Right renal pelvis (tissue), 4 donors: Measurements from ENCODE around the gene NT5E. TPM values are rescaled to one million over a fixed set of nuclear protein-coding genes. Genes with fewer than 3 reads are reported as not detected.
"Not testable (repeated sequence)": the region's sequence is repeated elsewhere in the genome, so short reads cannot be mapped to it uniquely, and the experiment has no call there.

Source experiments
- DNase-seq, 4 donors: peaks; one replicate each; pipeline ENCODE4 v3.0.0-alpha.2; 2013; ENCODE audit warnings: low read depth in 4 of 4, low spot score in 3 of 4, missing footprints in 1 of 4
- polyA plus RNA-seq, 4 donors: library from polyadenylated mRNA; unstranded; fragments of 120-200 nt; gene quantifications; one replicate each; pipeline ENCODE4 v1.2.1, GENCODE V29; 2013; ENCODE audit not compliant: insufficient read length in 4 of 4

The NT5E gene
- polyA plus RNA-seq, 4 donors, result 3.5 to 5.4 (median 4.7) TPM

DNA sequence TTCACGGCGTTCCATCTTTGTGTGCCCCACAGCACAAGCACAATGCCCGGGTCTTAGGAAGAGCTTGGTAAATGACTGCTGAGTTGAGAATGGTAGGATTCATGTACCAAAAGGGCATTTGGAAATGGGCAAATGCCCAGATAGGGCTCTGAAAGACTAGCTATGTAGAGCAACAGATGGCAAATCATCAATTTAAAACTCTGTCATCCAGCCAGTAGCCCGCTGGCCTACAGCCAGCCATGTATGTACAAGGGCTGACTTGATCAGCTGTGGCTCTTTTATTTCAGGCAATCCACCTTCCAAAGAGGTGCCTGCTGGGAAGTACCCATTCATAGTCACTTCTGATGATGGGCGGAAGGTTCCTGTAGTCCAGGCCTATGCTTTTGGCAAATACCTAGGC is 35.1 kb downstream of the NT5E start:
- DNase-seq, result no peak

DNA sequence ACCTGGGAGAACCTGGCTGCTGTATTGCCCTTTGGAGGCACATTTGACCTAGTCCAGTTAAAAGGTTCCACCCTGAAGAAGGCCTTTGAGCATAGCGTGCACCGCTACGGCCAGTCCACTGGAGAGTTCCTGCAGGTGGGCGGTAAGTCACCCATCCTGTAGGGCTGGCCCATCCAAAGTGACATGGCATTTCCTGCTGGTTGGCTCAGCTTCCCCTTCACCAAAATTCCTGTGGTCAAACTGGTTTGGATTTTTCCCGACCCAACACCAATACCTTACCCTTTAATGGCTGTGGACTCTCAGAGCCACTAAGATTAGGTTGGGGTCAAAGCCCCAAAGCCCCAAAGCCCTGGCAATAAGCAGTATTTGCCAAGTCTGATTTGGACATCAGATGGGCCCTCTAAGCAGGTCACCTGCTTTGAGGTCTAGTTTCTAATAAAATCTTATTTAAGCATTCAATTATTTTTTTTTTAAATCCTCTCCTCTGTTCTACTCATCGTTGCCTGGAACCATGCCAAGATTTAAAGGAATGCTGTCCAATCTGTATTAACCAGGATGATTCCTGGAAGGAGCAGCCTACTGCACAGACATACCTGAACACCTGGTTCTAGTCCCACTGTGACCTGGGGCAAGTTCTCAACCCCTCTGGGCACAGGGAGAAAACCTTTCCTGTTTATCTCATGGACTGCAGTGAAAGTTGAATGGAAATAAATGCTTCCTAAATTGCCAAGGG is 40.8 kb downstream of the NT5E start:
- DNase-seq, result no peak

DNA sequence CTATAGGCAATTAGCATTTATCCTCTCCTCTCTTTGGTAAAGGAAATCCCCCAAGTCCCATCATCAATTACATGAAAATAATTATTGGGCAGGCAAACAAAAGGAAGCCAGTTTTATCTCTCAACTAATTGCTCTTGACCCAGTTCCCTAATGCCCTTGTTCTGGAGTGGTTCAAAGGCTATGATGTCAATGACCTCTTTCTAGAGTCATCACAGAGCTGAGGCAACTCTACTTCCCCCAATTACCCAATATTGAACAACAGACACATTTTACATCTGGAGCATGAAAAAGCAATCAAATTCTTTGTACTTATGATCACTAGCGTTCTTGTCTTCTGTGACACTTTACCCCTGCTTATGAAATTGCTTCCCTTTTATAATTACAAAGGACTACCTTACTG is 43.5 kb downstream of the NT5E start:
- DNase-seq, result no peak

DNA sequence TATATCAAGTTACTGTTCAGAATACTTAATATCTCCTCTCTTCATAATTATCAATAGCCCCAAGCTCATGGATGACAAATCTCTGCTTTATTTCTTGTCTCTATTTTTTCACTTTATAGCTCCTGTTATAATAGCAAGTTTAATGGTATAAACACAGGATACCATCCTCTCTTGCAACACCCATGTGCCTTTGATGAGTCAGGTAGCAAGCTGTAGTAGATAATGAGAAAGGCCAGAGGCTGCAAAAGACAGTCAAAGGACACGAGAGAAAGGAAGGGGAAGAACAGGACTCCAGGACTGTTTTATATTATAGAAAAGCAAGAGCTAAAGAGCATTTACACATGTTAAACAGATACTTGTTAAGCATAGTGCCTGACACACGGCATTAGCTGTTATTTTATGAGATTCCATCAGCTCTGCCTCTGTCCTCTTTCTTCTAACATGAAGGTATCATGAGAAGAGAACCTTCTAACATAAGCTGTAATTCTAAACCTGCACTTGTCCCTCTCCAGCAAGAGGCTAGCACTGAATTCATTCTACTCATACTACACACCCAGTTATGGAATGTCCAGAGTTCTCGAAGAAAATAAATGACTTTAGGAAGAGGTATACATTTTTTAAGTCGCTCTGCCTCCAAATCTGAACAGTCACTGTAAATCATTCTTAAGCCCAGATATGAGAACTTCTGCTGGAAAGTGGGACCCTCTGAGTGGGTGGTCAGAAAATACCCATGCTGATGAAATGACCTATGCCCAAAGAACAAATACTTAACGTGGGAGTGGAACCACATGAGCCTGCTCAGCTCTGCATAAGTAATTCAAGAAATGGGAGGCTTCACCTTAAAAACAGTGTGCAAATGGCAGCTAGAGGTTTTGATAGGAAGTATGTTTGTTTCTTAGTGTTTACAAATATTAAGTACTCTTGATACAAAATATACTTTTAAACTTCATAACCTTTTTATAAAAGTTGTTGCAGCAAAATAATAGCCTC is 45.0 kb downstream of the NT5E start:
- DNase-seq, result no peak

DNA sequence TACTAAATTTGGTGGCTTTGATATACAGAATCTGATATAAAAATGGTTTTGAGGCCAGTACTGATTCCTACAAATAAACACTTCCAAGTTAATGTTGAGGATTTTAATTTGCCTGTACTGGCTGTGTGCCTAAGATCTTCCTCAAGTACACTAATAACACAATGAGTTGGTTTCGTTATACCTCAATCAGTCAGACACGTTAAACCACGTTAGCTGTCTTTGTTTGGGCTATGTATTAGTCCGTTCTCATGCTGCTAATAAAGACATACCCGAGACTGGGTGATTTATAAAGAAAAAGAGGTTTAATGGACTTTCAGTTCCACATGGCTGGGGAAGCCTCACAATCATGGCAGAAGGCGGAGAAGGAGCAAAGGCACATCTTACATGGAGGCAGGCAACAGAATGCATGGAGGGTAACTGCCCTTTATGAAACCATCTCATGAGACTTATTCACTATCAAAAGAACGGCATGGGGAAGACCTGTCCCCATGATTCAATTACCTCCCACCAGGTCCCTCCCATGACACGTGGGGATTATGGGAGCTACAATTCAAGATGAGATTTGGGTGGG is 46.2 kb downstream of the NT5E start:
- no peak for DNase-seq

DNA sequence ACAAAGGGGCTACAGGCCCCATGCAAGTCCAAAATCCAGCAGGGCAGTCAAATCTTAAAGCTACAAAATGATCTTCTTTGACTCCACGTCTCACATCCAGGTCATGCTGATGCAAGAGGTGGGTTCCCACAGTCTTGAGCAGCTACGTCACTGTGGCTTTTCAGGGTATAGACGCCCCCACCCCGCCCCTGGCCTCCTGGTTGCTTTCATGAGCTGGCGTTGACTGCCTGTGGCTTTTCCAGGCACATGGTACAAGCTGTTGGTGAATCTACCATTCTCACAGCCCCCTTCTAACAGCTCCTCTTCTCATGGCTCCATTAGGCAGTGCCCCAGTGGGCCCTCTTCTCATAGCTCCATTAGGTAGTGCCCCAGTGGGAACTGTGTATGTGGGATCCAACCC is 47.0 kb downstream of the NT5E start:
- DNase-seq, result no peak

DNA sequence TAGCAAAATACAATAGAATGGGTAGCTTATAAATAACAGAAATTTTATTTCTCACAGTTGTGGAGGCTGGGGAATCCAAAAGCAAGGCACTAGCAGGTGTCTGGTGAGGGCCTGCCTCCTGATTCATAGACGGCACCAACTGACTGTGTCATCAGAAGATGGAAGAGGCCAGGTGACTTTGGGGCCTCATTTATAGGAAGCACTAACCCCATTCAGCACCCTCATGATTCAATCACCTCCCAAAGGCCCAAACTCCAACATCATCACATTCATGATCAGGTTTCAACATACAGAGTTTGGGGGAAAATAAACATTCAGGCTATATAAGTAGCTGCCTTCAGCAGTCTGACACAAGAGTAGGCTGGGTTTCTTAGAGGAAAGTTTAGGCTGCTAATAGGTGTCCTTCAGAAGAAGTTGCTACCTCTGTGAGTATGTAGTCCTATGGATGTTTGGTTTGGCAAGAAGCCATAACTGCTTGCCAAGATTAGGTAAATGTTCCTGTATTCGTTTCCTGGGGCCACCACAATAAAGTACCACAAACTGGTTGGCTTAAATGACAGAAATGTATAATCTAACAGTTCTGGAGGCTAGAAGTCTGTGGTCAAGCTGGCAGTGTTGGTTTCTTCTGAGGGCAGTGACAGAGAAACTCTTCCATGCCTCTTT is 48.8 kb downstream of the NT5E start:
- DNase-seq, result no peak

DNA sequence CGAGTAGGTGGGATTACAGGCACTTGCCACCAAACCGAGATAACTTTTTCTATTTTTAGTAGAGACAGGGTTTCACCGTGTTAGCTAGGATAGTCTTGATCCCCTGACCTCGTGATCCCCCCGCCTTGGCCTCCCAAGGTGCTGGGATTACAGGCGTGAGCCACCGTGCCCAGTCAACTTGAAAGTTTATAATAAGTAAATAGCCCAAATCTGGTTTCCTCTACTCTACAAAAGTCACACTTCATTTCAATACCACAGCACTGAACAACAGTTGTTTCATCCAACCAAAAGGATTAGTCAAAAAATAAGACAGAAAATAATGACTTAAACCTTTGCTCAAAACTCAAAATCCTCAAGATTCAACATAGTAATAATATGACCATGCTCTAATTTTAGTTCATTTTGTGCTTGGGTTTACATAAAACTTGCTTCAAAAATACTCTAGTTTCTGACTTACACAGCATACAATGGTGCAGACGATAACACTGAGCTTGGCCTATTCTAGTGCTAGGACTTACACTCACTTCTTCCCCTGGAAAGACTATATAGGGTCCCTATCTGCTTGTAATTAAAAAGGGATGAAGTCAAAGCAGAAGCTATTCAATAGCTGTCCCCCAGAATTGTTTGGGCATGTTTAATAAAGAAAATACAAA is 56.7 kb downstream of the NT5E start:
- no peak for DNase-seq

DNA sequence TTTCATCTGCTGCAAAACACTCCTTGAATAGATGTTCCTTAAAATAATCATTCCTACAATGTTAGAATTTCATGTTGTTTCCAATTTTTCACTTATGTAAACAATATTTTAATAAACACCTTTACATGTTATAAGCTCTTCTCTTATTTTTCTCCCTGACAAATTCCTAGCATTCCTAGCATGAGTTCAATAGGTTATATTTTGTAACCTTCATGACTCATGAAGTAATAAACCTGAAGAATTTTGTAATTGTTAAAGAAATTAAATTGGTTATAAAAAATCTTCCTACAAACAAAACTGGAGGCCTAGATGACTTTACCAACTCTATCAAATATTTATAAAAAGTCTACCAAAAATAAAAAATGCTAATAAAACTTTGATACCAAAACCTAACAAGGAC is 66.3 kb downstream of the NT5E start:
- DNase-seq, result no peak

DNA sequence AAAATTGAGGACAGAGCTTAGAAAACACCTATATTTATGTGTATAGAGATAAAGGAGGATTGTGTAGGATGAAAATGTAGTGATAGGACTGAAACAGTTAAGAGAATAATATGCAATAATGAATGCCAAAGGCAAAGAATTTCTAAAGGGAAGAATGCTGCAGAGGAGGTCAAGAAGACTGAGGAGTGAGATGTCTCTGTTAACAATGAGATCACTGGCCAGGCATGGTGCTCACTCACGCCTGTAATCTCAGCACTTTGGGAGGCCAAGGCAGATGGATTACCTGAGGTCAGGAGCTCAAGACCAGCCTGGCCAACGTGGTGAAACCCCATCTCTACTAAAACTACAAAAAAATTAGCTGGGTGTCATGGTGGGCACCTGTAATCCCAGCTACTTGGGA is 74.4 kb downstream of the NT5E start:
- DNase-seq, result not testable (repeated sequence)

DNA sequence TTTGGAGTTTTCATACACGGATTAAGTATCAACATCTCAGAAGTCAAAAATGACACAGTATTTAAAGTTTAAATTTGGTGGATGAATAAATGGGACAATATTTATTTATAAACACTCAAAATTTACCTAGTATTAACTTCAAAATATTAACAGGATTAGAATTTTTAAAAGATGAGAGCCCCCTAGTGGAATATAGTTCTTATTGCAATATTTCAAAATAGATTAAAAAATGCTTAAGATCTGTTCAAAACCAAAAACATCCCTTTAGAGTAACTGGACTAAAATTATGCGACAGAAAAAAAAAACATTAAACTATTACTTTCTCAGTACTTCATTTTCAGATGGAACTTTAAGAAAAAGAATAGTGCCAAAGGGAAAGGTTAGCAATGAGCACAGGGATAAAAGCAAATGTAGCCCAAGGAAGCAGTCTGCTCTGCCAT is 87.2 kb downstream of the NT5E start:
- DNase-seq, result peak in 1 of 4 donors; percentile 0

DNA sequence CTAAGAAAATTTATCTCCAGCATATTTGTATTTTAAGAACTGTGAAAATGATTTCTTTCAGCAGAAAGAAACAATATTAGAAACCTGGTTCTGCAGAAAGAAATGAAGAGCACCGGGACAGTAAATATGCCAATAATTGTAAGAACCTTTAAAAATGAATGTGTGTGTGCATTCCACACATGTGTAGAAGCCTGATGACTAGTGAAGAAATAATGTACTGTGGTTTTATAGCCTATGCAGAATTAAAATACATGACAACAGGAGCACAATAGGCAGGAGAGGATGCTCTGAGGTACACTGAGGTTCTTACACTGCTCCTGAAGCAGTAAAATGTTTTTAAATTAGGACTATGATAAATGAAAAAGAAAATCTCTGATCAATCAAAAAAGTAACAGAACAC is 94.9 kb downstream of the NT5E start:
- no peak for DNase-seq

Other genes starting within 250 kb of the NT5E start
- 100 to 1,000 TPM; 102 to 152 (median 115) TPM for gene SNX14, start 143.8 kb downstream of the NT5E start, polyA plus RNA-seq
- gene SYNCRIP, start 192.8 kb downstream of the NT5E start, polyA plus RNA-seq, result 100 to 1,000 TPM; 157 to 208 (median 203) TPM